GM12878 (cell line): ENCODE results near the gene KIAA2012. TPM values are rescaled to one million over a fixed set of nuclear protein-coding genes. Genes with fewer than 3 reads are reported as not detected.

Experiments used
- ATAC-seq: fragments of 200-7000 bp; cut with Tn5 transposase; 3 replicates; pipeline ENCODE4 v1.9.1; 2020; ENCODE audit warnings: mild to moderate bottlenecking, moderate library complexity
- BruUV-seq: library from RNA; stranded (reverse); fragments of 400-500 nt; replicated peaks from 2 replicates; lab custom pipeline; 2021; lab: Mats Ljungman, UMichigan
- CTCF ChIA-PET: fragments of 300-600 bp; sonication (Branson Sonifier 250); formaldehyde crosslinking; extraction: SDS; loops from one replicate; lab custom pipeline; 2021; ENCODE audit warnings: inconsistent platforms; lab: Yijun Ruan, JAX
- POLR2A ChIA-PET: fragments of 350-600 bp; formaldehyde crosslinking; extraction: SDS; loops from one replicate; lab custom pipeline; 2021; ENCODE audit warnings: inconsistent platforms; lab: Charles Lee
- RAD21 ChIA-PET: fragments of 300-600 bp; sonication (Branson Sonifier 250); formaldehyde crosslinking; loops from one replicate; lab custom pipeline; 2023; ENCODE audit warnings: antibody characterized with exemption; ENCODE audit not compliant: unreplicated experiment; lab: Charles Lee
- SMC1A ChIA-PET: fragments of 300-600 bp; sonication (Branson Sonifier 250); formaldehyde crosslinking; loops from one replicate; lab custom pipeline; 2023; ENCODE audit not compliant: unreplicated experiment, uncharacterized antibody; lab: Charles Lee
- DNase-seq: peaks from one replicate; pipeline ENCODE4 v3.0.0-alpha.2; 2011; ENCODE audit warnings: low read depth, low spot score
- FAIRE-seq: peaks from 3 replicates; lab custom pipeline; 2011; peaks lifted over from hg19 to GRCh38; lab: Jason Lieb, UNC
- H2AFZ ChIP-seq: 2 replicates; pipeline ENCODE4 v1.6.0; 2011; ENCODE audit warnings: low read depth, low read length, control low read depth; ENCODE audit not compliant: control insufficient read depth
- H3K27ac ChIP-seq: 2 replicates; pipeline ENCODE4 v1.5.1; 2011; ENCODE audit warnings: control low read depth; ENCODE audit not compliant: control insufficient read depth, insufficient read depth
- H3K27me3 ChIP-seq, 2 experiments: replicated peaks in 1 of 2; 2 replicates each; pipeline versions ENCODE4 v1.6.0 to v1.6.1; 2011; ENCODE audit warnings: low read length in 1 of 2; ENCODE audit not compliant: control insufficient read depth in 2 of 2, insufficient read depth in 2 of 2
- H3K36me3 ChIP-seq, 2 experiments: 2 replicates each; pipeline ENCODE4 v1.5.1; 2011; ENCODE audit warnings: low read length in 1 of 2; ENCODE audit not compliant: control insufficient read depth in 2 of 2, insufficient read depth in 2 of 2
- H3K4me1 ChIP-seq: 2 replicates; pipeline ENCODE4 v1.6.1; 2011; ENCODE audit warnings: mild to moderate bottlenecking, low read length, moderate library complexity, mixed read lengths; ENCODE audit not compliant: control insufficient read depth, insufficient read depth
- H3K4me2 ChIP-seq: 2 replicates; pipeline ENCODE4 v1.6.0; 2011; ENCODE audit warnings: control low read depth; ENCODE audit not compliant: control insufficient read depth, insufficient read depth
- H3K4me3 ChIP-seq: fragments of 200-600 bp; sonication (generic); 2 replicates; pipeline ENCODE4 v1.5.1; 2016
- H3K79me2 ChIP-seq: 2 replicates; pipeline ENCODE4 v1.6.0; 2011; ENCODE audit warnings: low read length; ENCODE audit not compliant: control insufficient read depth, insufficient read depth
- H3K9ac ChIP-seq: 2 replicates; pipeline ENCODE4 v1.8.0; 2011; ENCODE audit warnings: low read length, control low read depth, mixed read lengths; ENCODE audit not compliant: control insufficient read depth, insufficient read depth
- H3K9me3 ChIP-seq: replicated peaks from 3 replicates; pipeline ENCODE4 v1.5.1; 2011; ENCODE audit warnings: mild to moderate bottlenecking, low read length; ENCODE audit not compliant: control insufficient read depth, insufficient read depth
- H4K20me1 ChIP-seq: 2 replicates; pipeline ENCODE4 v1.6.0; 2011; ENCODE audit not compliant: control insufficient read depth, insufficient read depth
- CBX3 ChIP-seq: fragments of 200-600 bp; sonication (generic); IDR thresholded peaks from 2 replicates; pipeline ENCODE4 v1.6.1; 2016; ENCODE audit warnings: low read depth, borderline replicate concordance
- CTCF ChIP-seq, 3 experiments: IDR thresholded peaks in 2 of 3; conservative IDR thresholded peaks in 1 of 3; 2 replicates each; pipeline ENCODE4 v1.5.1; 2011; ENCODE audit warnings: low read depth in 3 of 3, low read length in 3 of 3, mild to moderate bottlenecking in 3 of 3, control low read depth in 2 of 3, moderate library complexity in 2 of 3, inconsistent platforms in 1 of 3, mixed read lengths in 1 of 3; ENCODE audit not compliant: control insufficient read depth in 2 of 3, insufficient read depth in 1 of 3; ENCODE audit errors: extremely low read depth in 1 of 3
- EED ChIP-seq: sonication (generic); IDR thresholded peaks from 2 replicates; pipeline ENCODE4 v1.6.1; 2016; ENCODE audit warnings: antibody characterized with exemption, low read depth
- EZH2 ChIP-seq: IDR thresholded peaks from 2 replicates; pipeline ENCODE4 v1.6.1; 2012; ENCODE audit warnings: low read depth, mild to moderate bottlenecking, control low read depth, inconsistent platforms, low read length, borderline replicate concordance; ENCODE audit not compliant: control insufficient read depth
- IKZF1 ChIP-seq: fragments of 450-650 bp; conservative IDR thresholded peaks from 2 replicates; pipeline ENCODE4 v1.6.1; 2017; ENCODE audit warnings: antibody characterized with exemption, mild to moderate bottlenecking
- LARP7 ChIP-seq: fragments of 450-650 bp; IDR thresholded peaks from 2 replicates; pipeline ENCODE4 v1.6.1; 2017; ENCODE audit warnings: mild to moderate bottlenecking
- NFIC ChIP-seq: IDR thresholded peaks from 2 replicates; pipeline ENCODE4 v1.6.1; 2012; ENCODE audit warnings: low read depth, mild to moderate bottlenecking, inconsistent platforms, low read length, moderate library complexity
- NFYB ChIP-seq: IDR thresholded peaks from 2 replicates; pipeline ENCODE4 v1.6.1; 2011; ENCODE audit warnings: low read depth, mild to moderate bottlenecking, low read length, improper control_type of control experiment, moderate library complexity; ENCODE audit not compliant: insufficient read depth
- POLR2A ChIP-seq: IDR thresholded peaks from 2 replicates; pipeline ENCODE4 v1.6.1; 2011; ENCODE audit warnings: low read depth, mild to moderate bottlenecking, low read length
- POU2F2 ChIP-seq: IDR thresholded peaks from 3 replicates; pipeline ENCODE4 v1.6.1; 2011; ENCODE audit warnings: low read depth, mild to moderate bottlenecking, low read length, borderline replicate concordance
- RAD21 ChIP-seq: IDR thresholded peaks from 2 replicates; pipeline ENCODE4 v1.6.1; 2011; ENCODE audit warnings: mild to moderate bottlenecking, low read depth, low read length, moderate library complexity; ENCODE audit not compliant: insufficient read depth
- RB1 ChIP-seq: fragments of 450-650 bp; formaldehyde crosslinking; IDR thresholded peaks from 2 replicates; pipeline ENCODE4 v1.6.1; 2017; ENCODE audit warnings: mild to moderate bottlenecking, borderline replicate concordance
- RELB ChIP-seq: fragments of 450-650 bp; IDR thresholded peaks from 2 replicates; pipeline ENCODE4 v1.6.1; 2017; ENCODE audit warnings: low read depth, mild to moderate bottlenecking, moderate library complexity
- SMAD1 ChIP-seq: fragments of 450-650 bp; IDR thresholded peaks from 2 replicates; pipeline ENCODE4 v1.6.1; 2018; ENCODE audit warnings: mild to moderate bottlenecking, low read depth; ENCODE audit not compliant: partially characterized antibody
- SMC3 ChIP-seq: IDR thresholded peaks from 2 replicates; pipeline ENCODE4 v1.6.1; 2011; ENCODE audit warnings: low read length, improper control_type of control experiment, borderline replicate concordance
- SP1 ChIP-seq: IDR thresholded peaks from one replicate; pipeline ENCODE4 v1.6.1; 2011; ENCODE audit warnings: low read depth, low read length
- YY1 ChIP-seq: IDR thresholded peaks from 2 replicates; pipeline ENCODE4 v1.6.1; 2011; ENCODE audit warnings: low read depth, mild to moderate bottlenecking, low read length
- ZNF622 ChIP-seq: fragments of 450-650 bp; IDR thresholded peaks from 2 replicates; pipeline ENCODE4 v1.6.1; 2017; ENCODE audit warnings: mild to moderate bottlenecking, inconsistent platforms
- WGBS: methylation state at CpG from one replicate; pipeline ENCODE4 v1.1.6; 2016; ENCODE audit warnings: low lambda C conversion rate; ENCODE audit not compliant: insufficient replicate concordance, insufficient coverage; ENCODE audit errors: missing lambda C conversion rate; 5-methylcytosine and 5-hydroxymethylcytosine counted together
- in situ Hi-C: fragments of 300-500 bp; cut with MboI; formaldehyde crosslinking; loops from 9 replicates; pipeline ENCODE4 v1.14.3; 2018; ENCODE audit warnings: mixed read lengths
- intact Hi-C: fragments of 100-400 bp; cut with micrococcal nuclease; formaldehyde crosslinking; loops from one replicate; pipeline ENCODE4 v1.14.2; 2022; ENCODE audit not compliant: unreplicated experiment
- polyA plus RNA-seq, 11 experiments: library from polyadenylated mRNA; depleted of rRNA in 4 of 11; unstranded in 6 of 11; stranded (reverse) in 5 of 11; fragments of >200 nt; fragmentation: Nextera tagmentation in 4 of 11; fragmentation: Illumina TruSeq in 1 of 11; extraction: Ambion mirVana in 4 of 11; extraction: Trizol in 1 of 11; gene quantifications; 1 replicate in 1 of 11; 2 replicates in 10 of 11; pipeline versions ENCODE4 v1.2.1 to v1.2.3, GENCODE V29; 2011 to 2016; ENCODE audit warnings: inconsistent platforms in 2 of 11, missing spikeins in 2 of 11, low read depth in 1 of 11
- total RNA-seq, 4 experiments: library from RNA; depleted of rRNA in 3 of 4; stranded (reverse); fragments of >200 nt in 3 of 4; fragmentation: Illumina TruSeq in 1 of 4; extraction: Trizol in 1 of 4; gene quantifications; 2 replicates each; pipeline versions ENCODE4 v1.2.1 to v1.2.3, GENCODE V29; 2013 to 2021

Gene KIAA2012
- total and polyA plus RNA-seq, 10 of the 15 experiments (the other 5 are each of a cell fraction or from before 2014, with no cell fraction given) = 0.03 TPM; not detected in 9

DNA sequence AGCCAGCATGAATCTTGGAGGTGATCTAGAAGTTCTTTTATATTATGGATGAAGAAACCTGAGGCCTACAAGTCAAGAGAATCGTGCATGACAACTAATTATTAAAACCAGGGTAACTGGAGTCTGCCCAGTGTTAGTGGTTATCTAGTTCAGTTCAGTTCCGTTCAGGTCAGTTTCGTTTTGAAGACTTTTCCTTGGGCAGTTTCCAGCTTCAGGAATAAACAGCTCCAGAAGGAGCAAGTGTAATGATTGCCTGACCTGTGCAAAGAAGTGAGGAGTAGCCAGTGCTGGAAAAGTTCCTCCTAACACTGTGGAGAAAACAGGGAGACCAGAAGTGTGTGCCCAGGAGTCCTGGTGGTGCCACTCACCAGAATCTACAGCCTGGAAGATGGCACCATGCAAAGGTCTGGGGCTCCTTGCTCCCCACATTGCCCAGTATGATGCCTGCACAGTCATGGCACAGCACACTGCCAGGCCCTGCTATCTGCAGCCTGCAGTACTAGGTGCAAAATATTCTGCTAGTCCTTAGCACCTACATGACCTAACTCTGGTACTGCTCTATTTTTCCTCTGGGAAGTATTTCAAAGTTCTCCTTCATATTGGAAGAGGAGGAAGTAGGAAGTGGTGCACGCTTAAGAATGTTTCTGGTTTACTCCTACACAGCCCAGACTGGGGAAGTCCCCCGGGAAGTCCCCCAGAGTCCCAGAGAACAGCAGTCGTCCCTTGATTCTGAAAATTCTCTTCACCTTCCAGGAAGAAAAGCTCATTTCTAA is 99.6 kb downstream of the KIAA2012 start (continued):
- TF ChIP-seq RELB (peak; percentile 93), RB1 (no peak), CBX3 (no peak), ZNF622 (no peak), SP1 (no peak), EED (peak; percentile 86), POU2F2 (no peak), NFIC (peak; percentile 62; the same call in 1 of the 2 replicates)
- TF ChIP-seq, all 136 proteins: peak for 17

DNA sequence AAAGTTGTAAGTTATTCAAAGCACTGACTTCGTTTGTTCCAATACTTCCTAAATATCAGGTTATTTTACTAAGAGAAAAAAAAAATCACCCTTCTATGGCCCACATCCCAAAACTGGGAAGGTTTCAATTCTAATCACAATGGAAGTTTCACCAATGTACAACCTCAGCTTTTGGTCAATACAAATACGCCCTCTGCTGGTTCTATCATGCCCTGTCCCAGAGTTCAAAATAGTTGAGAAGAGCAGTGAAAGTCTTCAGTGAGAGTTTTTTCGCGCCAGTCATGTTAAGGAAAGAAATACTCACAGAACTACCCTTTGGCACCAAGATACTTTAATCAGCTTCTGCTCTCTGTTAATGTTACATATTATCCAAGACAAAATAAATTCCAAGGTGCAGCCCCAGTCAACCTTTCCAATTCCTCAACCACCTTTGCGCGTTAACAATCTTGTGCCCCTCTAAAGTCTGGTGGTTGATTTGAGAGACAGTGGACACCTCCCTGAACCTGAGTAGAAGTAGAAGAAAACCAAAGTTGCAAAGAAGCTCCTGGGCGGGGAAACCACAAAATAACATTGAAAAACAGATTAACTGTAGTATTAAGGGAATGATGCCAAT is 105.4 kb downstream of the KIAA2012 start:
- Histone ChIP-seq H3K27ac (no peak overlapping the region), H3K36me3 (no peaks in the 10 kb centered on the region), H3K4me3 (no peak overlapping the region), H3K4me2 (no peak overlapping the region), H3K4me1 (no peaks in the 10 kb centered on the region), H4K20me1 (no peaks in the 10 kb centered on the region), H3K27me3 (no peaks in the 10 kb centered on the region), H3K79me2 (no peaks in the 10 kb centered on the region), H2AFZ (no peak overlapping the region), H3K9me3 (no peaks in the 10 kb centered on the region; the same call in 2 of the 3 replicates), H3K9ac (no peak overlapping the region)
- POLR2A ChIA-PET = no interaction called here
- FAIRE-seq (peak; percentile 80), ATAC-seq (peak; percentile 97), DNase-seq (peak; percentile 24)
- intact Hi-C loops (loop anchor here (1.0 to 10.0 kb wide), 8 partner anchors 74 to 944 kb away; no protein-coding TSS in a partner anchor), in situ Hi-C loops (no loop called here)
- 30% methylated on average over 7 of the region's 7 CpGs for WGBS
- CTCF ChIA-PET = interaction anchor here (0.6 to 5.5 kb wide), 27 partner anchors 9 to 1316 kb away, joined by 3 to 81 read pairs (median 4); partner anchors contain the start of gene ALS2
- RAD21 ChIA-PET = interaction anchor here (0.7 to 3.6 kb wide), 3 partner anchors 55 to 319 kb away, joined by 3 to 34 read pairs (median 4); no protein-coding TSS in a partner anchor
- SMC1A ChIA-PET = interaction anchor here (0.8 to 2.9 kb wide), 13 partner anchors 13 to 1277 kb away, joined by 3 to 41 read pairs (median 4); no protein-coding TSS in a partner anchor
- no TSS peak for BruUV-seq
- TF ChIP-seq SMAD1 = no peak
- no peak for TF ChIP-seq NFYB
- no peak for TF ChIP-seq LARP7
- 0 out of 2 replicates have a peak, but pooled peaks have one; percentile 20 for TF ChIP-seq IKZF1
- TF ChIP-seq RAD21 = peak; percentile 97
- peak; percentile 77 to 81 (median 78) for TF ChIP-seq CTCF (IDR thresholded peaks at IDR 0.05 in 2 of 3, conservative IDR thresholded peaks at IDR 0.05 in 1 of 3; ENCODE audit: control insufficient read depth in 2 of 3, extremely low read depth in 1 of 3, insufficient read depth in 1 of 3, low read depth in 3 of 3, low read length in 3 of 3)
- peak; percentile 58 for TF ChIP-seq YY1
- TF ChIP-seq SMC3 = peak; percentile 88; the same call in 1 of the 2 replicates
- TF ChIP-seq EZH2 = no peak
- no peak for TF ChIP-seq POLR2A
